ENCODE results near the gene KCNK10.

GRCh38 chr14:88241810-88242209 is 81.3 kb downstream of the KCNK10 start:
- TF ChIP-seq CTCF (IDR thresholded peaks at IDR 0.05) (no peak), POLR2A (IDR thresholded peaks at IDR 0.05) (no peak), EP300 (IDR thresholded peaks at IDR 0.05) (no peak)

Measured in ovary (tissue), 3 donors.